Suprapubic skin (tissue), 4 donors: ENCODE results near the gene WDR3. TPM values are rescaled to one million over a fixed set of nuclear protein-coding genes. Genes with fewer than 3 reads are reported as not detected.

Experiments
- DNase-seq, 2 donors: peaks; one replicate each; pipeline ENCODE4 v3.0.0-alpha.2; 2019; ENCODE audit warnings: low spot score in 2 of 2
- H3K27ac ChIP-seq: fragments of 200-600 bp; sonication (generic); one replicate; pipeline ENCODE4 v1.5.1; 2019
- H3K27me3 ChIP-seq: fragments of 200-600 bp; sonication (generic); one replicate; pipeline ENCODE4 v1.5.1; 2019
- H3K36me3 ChIP-seq: fragments of 200-600 bp; sonication (generic); one replicate; pipeline ENCODE4 v1.5.1; 2019
- H3K4me1 ChIP-seq: fragments of 200-600 bp; sonication (generic); one replicate; pipeline ENCODE4 v1.5.1; 2019
- H3K4me3 ChIP-seq: fragments of 200-600 bp; sonication (generic); one replicate; pipeline ENCODE4 v1.5.1; 2019; ENCODE audit warnings: mild to moderate bottlenecking
- H3K9me3 ChIP-seq: fragments of 200-600 bp; sonication (generic); one replicate; pipeline ENCODE4 v1.5.1; 2019
- CTCF ChIP-seq, 2 donors: fragments of 200-600 bp in 1 of 2; fragments of 450-650 bp in 1 of 2; sonication (generic) in 1 of 2; IDR thresholded peaks; one replicate each; pipeline ENCODE4 v1.5.1; 2016 to 2019; ENCODE audit warnings: antibody characterized with exemption in 2 of 2, mild to moderate bottlenecking in 1 of 2, moderate library complexity in 1 of 2
- EP300 ChIP-seq: sonication (generic); formaldehyde crosslinking; IDR thresholded peaks from one replicate; pipeline ENCODE4 v1.6.1; 2017; ENCODE audit warnings: antibody characterized with exemption
- POLR2A ChIP-seq, 2 donors: fragments of 450-650 bp; IDR thresholded peaks; one replicate each; pipeline ENCODE4 v1.6.1; 2017; ENCODE audit warnings: antibody characterized with exemption in 2 of 2, mild to moderate bottlenecking in 2 of 2, moderate library complexity in 2 of 2
- POLR2AphosphoS5 ChIP-seq, 3 donors: sonication (generic); formaldehyde crosslinking; IDR thresholded peaks; one replicate each; pipeline ENCODE4 v1.6.1; 2017; ENCODE audit warnings: antibody characterized with exemption in 3 of 3
- WGBS: methylation state at CpG from one replicate; pipeline ENCODE4 v1.1.5; 2018; 5-methylcytosine and 5-hydroxymethylcytosine counted together
- total RNA-seq, 4 donors: library from RNA; depleted of rRNA; stranded (reverse); fragments of >200 nt; gene quantifications; one replicate each; pipeline ENCODE4 v1.1.0, GENCODE V29; 2016

The WDR3 gene
- total RNA-seq, 4 donors from 2014 or later, result 13.1 to 24.5 (median 16.1) TPM

DNA sequence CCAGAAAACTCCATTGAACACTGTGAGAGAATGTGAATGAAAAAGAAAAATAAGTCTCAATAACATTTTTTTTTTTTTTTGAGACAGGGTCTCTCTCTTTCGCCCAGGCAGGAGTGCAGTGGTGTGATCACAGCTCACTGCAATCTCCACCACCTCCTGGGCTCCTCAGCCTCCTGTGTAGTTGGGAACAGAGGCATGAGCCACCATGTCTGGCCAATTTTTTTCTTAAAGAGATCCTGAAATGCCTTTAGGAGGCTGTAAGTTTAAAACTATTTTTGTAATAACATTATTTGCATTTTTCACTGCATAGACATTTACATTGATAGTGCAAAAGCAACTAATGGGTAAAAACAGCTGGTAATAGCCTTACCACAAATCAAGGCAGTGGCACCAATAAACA is 35.5 kb upstream of the WDR3 start:
- Histone ChIP-seq H3K27me3 (no peaks in the 10 kb centered on the region), H3K4me1 (no peaks in the 10 kb centered on the region), H3K4me3 (no peak overlapping the region), H3K9me3 (no peaks in the 10 kb centered on the region), H3K27ac (no peak overlapping the region), H3K36me3 (peaks cover 35% of the 10 kb centered on the region)
- DNase-seq, result no peak
- 93% methylated on average over 1 of the region's 1 CpG for WGBS
- TF ChIP-seq POLR2A (IDR thresholded peaks at IDR 0.05) (no peak), CTCF (IDR thresholded peaks at IDR 0.05) (no peak), EP300 (no peak), POLR2AphosphoS5 (IDR thresholded peaks at IDR 0.05) (no peak)

GRCh38 chr1:117895482-117896114 is 33.9 kb upstream of the WDR3 start:
- TF ChIP-seq CTCF (IDR thresholded peaks at IDR 0.05) (peak; percentile 38 to 58), POLR2AphosphoS5 (IDR thresholded peaks at IDR 0.05) (no peak)
- Histone ChIP-seq H3K4me1 (no peaks in the 10 kb centered on the region), H3K27me3 (no peaks in the 10 kb centered on the region), H3K27ac (no peak overlapping the region), H3K4me3 (no peak overlapping the region), H3K36me3 (peaks cover 38% of the 10 kb centered on the region), H3K9me3 (no peaks in the 10 kb centered on the region)
- WGBS, result 26% methylated on average over 4 of the region's 4 CpGs
- DNase-seq, result no peak

DNA sequence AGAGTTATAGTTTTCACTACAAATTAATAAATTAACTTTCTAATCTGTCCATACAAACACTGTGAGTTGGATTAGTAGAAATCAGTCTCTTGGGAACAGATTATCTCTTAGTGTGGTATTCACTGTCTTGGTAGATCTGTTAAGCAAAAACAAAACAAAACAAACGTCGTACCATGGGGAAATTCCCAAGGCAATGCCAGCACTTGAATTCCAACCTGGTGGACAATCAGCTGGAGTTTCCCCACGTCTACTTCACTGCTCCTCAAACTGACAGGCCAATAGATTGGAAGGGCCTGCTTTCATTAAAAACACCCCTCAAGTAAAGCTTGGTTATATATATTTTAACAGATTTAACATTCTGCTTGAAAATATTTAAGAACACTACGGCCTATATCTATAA is 32.0 kb upstream of the WDR3 start:
- peaks cover 51% of the 10 kb centered on the region for H3K36me3 ChIP-seq
- H3K4me1 ChIP-seq, result no peaks in the 10 kb centered on the region
- WGBS, result 44% methylated on average over 4 of the region's 4 CpGs
- no peak overlapping the region for H3K27ac ChIP-seq
- TF ChIP-seq POLR2AphosphoS5 (IDR thresholded peaks at IDR 0.05) (no peak), EP300 (no peak), POLR2A (IDR thresholded peaks at IDR 0.05) (no peak), CTCF (IDR thresholded peaks at IDR 0.05) (no peak)
- no peaks in the 10 kb centered on the region for H3K9me3 ChIP-seq
- H3K4me3 ChIP-seq, result no peak overlapping the region
- no peak for DNase-seq
- H3K27me3 ChIP-seq, result no peaks in the 10 kb centered on the region

GRCh38 chr1:117899801-117900200 is 29.7 kb upstream of the WDR3 start:
- no peak overlapping the region for H3K27ac ChIP-seq
- WGBS, result 87% methylated on average over 1 of the region's 1 CpG

GRCh38 chr1:117902944-117903343 is 26.6 kb upstream of the WDR3 start:
- 95% methylated on average over 4 of the region's 4 CpGs for WGBS
- H3K36me3 ChIP-seq, result peaks cover 72% of the 10 kb centered on the region
- H3K27me3 ChIP-seq, result no peaks in the 10 kb centered on the region
- no peak overlapping the region for H3K4me3 ChIP-seq
- DNase-seq, result no peak
- no peak overlapping the region for H3K27ac ChIP-seq
- no peaks in the 10 kb centered on the region for H3K4me1 ChIP-seq
- TF ChIP-seq CTCF (IDR thresholded peaks at IDR 0.05), result no peak
- TF ChIP-seq POLR2A (IDR thresholded peaks at IDR 0.05), result no peak
- no peak for TF ChIP-seq POLR2AphosphoS5 (IDR thresholded peaks at IDR 0.05)
- no peaks in the 10 kb centered on the region for H3K9me3 ChIP-seq

More at GRCh38 chr1:117899801-117900200, 29.7 kb upstream of the WDR3 start:
- peaks cover 72% of the 10 kb centered on the region for H3K36me3 ChIP-seq
- TF ChIP-seq EP300 (no peak), POLR2AphosphoS5 (IDR thresholded peaks at IDR 0.05) (no peak), POLR2A (IDR thresholded peaks at IDR 0.05) (no peak), CTCF (IDR thresholded peaks at IDR 0.05) (no peak)
- no peaks in the 10 kb centered on the region for H3K27me3 ChIP-seq
- H3K9me3 ChIP-seq, result no peaks in the 10 kb centered on the region
- H3K4me1 ChIP-seq, result no peaks in the 10 kb centered on the region
- H3K4me3 ChIP-seq, result no peak overlapping the region
- DNase-seq, result no peak
